ENCODE results near the gene ACP4.
A peak's percentile ranks its signal among the peaks of the same experiment; 100 is the strongest.
"Not testable (repeated sequence)": the region's sequence is repeated elsewhere in the genome, so short reads cannot be mapped to it uniquely, and the experiment has no call there.

Gene ACP4

DNA sequence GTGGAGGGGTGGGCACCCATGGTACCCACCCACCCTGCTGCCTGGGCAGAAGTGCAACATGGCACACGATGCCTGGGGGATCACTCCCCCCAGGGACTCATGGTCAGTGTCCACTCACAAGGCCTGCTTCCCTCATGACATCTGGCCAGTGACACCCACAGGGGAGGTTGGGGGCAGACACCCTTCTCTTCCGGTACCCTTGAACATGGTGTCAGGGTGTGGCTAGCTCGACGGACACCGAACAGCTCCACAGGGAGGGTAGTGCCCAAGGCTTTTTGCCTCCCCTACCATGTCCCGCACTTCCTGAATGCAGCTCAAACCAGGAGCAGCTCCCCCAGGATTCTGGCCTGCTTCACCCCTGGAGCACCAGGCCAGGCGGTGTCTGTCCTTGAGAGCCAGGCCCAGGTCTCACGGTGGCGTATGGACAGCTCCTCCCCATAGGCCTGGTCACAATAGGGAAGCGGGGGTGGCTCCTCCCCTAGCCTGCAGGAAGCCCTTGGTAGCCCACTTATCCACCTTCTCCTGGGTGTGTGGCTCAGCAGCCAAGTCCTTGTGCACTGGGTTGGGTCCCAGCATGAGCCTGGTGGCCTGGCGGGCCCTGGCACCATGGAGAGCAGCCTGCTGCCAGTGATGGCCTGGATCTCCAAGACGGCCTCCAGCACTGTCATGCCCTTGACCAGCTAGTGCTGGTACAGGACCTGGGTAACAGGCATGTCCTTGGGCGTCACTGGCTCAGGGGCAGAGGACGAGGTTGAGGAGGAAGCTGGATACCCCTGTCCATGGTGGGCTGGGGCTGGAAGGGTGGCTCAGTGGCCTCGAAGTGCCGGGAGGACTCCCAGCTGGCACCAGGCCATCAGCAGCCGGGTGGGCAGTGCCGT, 7.8 kb downstream of the ACP4 start:
- DNase-seq, result no peak

DNA sequence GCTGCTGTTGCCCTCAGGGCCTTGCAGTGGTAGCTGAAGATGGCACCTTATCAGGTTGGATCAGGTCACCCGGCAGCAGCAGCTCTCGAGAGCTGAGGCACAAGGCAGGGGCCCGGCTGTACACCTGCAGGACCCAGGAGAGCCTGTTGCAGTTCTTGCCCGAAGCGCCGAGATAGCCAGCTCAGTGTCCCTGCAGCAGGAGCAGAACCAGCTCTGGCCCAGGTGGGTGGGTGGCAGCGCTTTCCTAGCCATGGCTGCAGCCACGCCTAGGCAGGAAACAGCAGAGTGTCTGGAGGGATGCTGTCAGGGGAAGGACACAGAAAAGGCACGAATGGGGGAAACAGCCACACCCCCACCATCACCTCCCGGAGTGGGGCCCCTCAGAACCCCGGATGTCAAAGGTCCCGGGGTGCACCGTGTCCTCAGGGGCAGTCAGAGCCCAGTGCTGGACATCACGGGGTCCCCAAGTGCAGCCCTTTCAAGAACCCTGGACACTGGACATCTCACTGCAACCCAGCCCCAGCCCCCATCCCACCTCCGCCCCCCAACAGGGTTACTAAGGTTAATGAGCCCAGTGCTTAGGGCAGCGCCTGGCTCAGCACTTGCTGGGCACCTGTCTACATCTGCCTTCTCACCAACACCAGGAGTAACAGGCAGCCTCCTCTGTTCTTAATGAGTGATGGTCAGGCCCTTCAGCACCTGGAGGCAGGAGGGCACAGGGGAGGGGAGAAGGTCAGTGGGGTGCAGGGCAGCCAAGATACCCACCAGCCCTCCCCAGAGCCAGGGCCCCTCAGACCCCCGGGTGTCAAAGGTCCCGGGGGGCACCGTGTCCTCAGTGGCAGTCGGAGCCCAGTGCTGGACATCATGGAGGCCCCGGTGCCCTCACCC, 8.7 kb downstream of the ACP4 start:
- no peak for DNase-seq

GRCh38 chr19:50799547-50799851, 9.3 kb downstream of the ACP4 start:
- no peak for DNase-seq

GRCh38 chr19:50801107-50801506, 10.9 kb downstream of the ACP4 start:
- no peak for DNase-seq

GRCh38 chr19:50803633-50804419, 13.6 kb downstream of the ACP4 start:
- DNase-seq, result no peak

DNA sequence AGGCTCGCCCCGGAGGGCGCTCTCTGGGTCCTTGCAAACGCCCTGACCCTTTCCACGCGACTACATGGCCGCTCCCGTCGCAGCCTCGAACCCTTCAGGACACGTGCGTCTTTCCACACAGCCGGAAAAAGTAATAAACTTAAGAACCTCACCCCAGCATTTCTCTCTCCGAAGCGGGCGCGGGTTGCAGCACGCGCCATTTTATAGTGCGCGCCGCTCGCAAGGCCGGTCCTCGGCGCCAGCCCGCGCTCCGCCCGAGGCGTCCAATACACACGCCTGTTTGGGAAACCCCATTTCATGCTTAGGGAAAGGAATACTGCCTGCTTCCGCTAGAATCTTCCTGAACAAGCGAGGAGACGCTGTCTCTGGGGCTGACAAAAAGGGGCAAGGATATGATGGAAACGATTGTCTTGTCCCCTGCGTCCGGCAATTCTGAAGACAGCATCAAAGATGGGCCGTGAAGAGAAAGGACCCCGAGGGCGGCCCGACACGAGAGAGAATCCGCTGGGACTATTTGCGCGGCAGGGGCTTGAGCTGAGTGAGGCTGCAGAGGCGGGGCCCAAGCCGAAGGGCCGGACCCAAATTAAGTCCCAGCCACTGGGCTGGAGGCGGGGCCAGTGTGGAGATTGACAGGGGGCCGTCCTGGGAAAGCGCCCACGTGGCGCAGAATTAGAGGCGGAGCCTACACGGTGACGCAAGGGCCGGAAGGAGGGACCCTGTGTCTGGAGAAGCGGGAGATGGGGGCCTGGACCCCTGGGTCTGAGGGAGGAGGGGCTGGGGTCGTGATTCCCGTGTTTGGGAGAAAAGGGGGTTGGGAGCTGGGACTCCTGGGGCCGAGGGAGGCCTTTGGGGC, 14.4 kb downstream of the ACP4 start:
- DNase-seq, result peak; percentile 100

DNA sequence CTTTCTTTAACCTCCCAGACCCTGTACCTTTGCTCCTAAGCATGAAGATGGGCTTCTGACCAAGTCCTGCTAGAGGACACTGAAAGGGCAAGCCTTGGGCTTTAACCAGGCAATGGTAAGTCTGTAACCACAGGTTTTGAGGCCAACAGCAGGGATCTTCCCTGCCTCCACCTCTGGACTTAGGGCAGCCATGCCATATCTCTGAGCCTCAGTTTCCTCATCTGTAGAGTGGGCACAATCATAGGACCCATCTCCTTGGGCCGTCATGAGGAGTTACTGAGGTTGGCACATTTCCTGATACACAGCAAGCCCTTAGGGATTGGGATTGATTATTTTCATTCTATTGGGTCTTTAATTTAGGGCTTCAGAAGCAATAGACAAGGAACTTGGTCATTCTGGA, 18.6 kb downstream of the ACP4 start:
- DNase-seq, result no peak

DNA sequence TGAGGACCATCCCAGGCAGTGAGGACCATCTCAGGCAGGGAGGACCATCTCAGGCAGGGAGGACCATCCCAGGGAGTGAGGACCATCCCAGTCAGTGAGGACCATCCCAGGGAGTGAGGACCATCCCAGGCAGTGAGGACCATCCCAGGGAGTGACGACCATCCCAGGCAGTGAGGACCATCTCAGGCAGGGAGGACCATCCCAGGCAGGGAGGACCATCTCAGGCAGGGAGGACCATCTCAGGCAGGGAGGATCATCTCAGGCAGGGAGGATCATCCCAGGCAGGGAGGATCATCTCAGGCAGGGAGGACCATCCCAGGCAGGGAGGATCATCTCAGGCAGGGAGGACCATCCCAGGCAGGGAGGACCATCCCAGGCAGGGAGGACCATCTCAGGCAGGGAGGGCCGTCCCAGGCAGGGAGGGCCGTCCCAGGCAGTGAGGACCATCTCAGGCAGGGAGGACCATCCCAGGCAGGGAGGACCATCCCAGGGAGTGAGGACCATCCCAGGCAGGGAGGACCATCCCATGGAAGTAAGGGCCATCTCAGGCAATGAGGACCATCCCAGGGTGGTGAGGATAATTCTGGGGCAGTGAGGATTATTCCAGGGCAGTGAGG, 21.5 kb downstream of the ACP4 start:
- not testable (repeated sequence) for DNase-seq

DNA sequence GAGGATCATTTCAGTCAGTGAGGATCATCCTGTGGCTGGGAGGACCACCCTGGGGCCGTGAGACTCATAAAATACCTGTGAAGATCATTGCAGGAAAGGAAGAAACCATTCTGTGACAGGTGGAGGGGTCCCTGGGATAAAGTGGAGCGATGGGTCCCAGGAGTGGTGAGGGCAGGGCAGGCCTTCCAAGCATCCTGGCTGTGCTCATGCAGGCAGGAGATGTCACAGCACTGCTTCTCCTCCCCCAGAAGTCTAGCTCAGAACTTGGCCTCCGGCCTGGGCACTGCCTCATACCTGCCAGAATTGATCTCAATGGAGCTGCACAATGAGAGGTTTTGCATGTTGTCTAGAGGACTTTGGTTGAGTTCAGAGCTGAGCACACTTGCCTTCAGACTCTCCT, 22.3 kb downstream of the ACP4 start:
- no peak for DNase-seq

DNA sequence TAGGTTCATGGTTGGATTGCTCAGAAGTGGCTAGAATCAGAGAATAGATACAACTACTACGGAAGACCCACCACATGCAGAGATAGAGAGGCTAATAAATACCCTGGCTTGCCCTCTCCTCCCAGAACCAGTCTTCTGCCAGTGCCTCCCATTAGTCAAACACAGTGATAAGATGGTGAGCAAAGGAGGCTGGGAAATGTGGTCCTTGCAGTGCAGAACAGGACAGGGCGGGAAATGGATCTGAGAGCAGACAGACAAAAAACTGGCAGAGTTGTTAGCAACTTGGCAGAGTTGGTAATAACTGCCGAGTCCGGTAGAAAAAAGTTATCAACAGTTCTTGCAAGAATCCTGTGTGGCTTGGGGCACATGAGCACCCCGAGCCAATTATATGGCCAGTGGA, 24.7 kb downstream of the ACP4 start:
- no peak for DNase-seq

- DNase-seq, result no peak
These were observed 25.2 kb downstream of the ACP4 start for GRCh38 chr19:50815439-50815838.

GRCh38 chr19:50817941-50818858, 28.0 kb downstream of the ACP4 start:
- no peak for DNase-seq

GRCh38 chr19:50818859-50819472, 28.8 kb downstream of the ACP4 start:
- no peak for DNase-seq

DNA sequence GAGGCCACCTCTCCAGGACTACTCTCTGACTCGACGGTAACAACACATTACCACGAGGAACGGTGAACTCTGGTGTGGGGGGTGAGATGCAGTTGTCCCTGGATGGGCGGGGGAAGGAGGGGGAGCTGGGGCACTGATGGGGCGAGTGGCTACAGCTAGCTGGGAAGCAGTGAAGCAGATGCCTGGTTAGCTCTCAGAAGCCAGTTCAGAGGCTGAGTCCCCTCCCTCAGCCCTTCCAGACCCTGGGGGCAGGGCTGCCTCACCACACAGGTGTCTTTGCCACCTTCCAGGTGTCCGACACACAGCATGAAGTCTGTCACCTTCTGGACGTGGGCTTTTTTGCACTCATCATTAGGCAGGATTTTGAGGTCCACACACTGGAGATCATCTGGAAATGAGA, 29.4 kb downstream of the ACP4 start:
- no peak for DNase-seq

GRCh38 chr19:50820086-50820485, 29.9 kb downstream of the ACP4 start:
- DNase-seq, result no peak

DNA sequence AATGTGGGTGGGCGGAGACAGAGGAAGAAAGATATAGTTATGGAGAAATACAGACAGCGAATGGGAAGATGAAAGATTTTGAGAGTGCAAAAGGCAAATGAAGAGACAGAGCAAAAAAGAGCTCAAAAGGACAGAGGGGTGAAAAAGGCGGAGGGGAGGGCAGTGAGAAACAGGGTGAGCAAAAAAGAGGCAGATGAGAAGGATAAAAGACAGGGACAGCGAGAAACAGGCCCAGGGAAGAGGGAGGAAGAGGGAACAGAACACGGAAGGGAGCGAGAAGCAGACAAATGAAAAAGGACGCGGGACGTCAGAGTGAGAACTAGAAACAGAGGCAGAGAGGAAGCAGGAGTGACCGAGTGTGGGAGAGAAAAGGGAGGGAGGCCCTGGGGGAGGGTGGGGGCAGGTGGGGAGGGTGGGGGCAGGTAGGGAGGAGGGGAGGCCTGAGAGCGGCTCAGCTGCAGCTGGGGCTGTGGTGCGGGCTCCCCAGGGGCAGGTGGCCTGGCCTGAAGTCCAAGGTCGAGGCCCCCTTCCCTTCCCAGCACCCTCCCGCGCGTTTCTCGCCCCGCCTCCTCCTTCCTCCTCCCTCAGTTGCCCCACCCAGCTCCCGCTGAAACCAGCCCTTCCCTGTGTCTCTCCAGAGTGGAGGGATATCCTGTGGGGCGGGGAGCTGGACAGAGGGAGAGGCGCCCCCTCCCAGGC, 30.5 kb downstream of the ACP4 start:
- no peak for DNase-seq

DNA sequence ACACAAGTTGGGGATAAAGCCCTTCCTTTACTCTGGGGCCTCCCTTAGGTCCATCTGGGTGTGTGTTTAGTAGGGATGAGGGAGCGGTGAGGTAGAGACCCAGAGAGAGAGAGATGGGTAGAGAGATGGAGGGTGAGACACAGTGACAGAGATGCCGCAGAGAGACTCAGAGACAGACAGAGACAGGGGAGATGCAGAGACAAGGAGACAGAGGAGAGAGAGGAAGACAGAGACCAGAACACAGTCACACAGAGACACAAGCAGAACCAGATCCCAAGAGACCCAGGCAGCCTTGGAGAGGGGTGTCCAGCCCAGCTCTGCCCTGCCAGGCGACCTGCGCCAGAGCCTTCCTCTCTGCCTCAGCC, 31.0 kb downstream of the ACP4 start:
- no peak for DNase-seq

DNA sequence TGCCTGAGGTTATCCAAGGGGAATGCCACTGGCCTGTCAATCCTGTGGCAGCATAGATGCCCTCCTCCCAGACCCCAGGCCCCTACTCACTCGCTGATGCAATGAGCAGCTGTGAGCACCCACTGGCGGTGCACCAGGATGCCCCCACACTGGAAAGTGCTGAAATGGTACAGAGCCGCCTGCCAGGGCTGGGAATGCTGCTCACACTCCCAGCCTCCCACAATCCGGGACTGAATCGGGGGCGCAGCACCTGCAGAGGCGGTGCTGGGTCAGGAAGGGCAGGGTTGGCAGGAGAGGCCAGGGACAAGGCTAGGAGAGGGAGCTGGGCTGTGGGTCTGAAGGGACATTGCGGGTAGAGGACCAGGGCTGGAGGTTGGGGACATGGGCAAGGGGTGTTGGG, 31.4 kb downstream of the ACP4 start:
- DNase-seq, result no peak

DNA sequence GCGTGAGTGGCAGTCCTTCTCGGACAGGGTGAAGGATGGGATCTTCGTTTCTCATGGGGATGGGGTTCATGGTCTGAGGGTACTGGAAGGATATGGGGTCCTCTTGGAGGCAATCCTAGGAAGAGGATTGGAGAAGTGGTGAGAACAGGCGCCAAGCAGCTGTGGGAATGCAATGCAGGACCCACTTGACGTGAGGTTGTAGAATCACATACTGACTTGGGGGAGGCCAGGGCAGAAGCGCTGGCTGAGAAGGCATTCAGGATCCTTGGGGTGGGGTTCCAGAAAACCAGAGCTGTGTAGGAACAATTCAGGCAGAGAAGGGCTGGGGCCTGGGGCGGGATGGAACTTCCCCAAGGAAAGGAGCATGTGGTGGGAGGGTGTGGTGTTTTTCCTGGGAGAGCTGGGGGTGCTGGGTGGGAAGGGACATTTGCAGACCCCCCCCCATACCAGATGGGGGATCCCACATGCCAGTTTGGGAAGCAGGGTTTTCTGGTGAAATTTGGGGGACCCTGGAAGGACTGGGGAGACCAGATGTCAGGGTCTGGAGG, 32.5 kb downstream of the ACP4 start:
- no peak for DNase-seq
